Mucosa of stomach (tissue), 1 donor: ENCODE results near the gene PPP1R3G.

Experiments
- H3K27me3 ChIP-seq: one replicate; pipeline ENCODE4 v1.7.0; 2013; ENCODE audit warnings: mild to moderate bottlenecking, low read length; ENCODE audit not compliant: control insufficient read depth, insufficient read depth
- H3K36me3 ChIP-seq: one replicate; pipeline ENCODE4 v1.7.0; 2013; ENCODE audit warnings: low read length; ENCODE audit not compliant: control insufficient read depth, insufficient read depth
- H3K4me1 ChIP-seq: one replicate; pipeline ENCODE4 v1.7.0; 2013; ENCODE audit warnings: mild to moderate bottlenecking, low read length; ENCODE audit not compliant: control insufficient read depth, insufficient read depth
- H3K4me3 ChIP-seq: one replicate; pipeline ENCODE4 v1.7.0; 2013; ENCODE audit warnings: low read length
- H3K9ac ChIP-seq: one replicate; pipeline ENCODE4 v1.7.0; 2013; ENCODE audit warnings: mild to moderate bottlenecking, low read length, moderate library complexity
- H3K9me3 ChIP-seq: one replicate; pipeline ENCODE4 v1.7.0; 2013; ENCODE audit warnings: mild to moderate bottlenecking, low read length, moderate library complexity; ENCODE audit not compliant: control insufficient read depth
- donor health status: Pancreatic carcinoma.

Gene PPP1R3G

GRCh38 chr6:5100806-5101205 is 15.7 kb downstream of the PPP1R3G start:
- H3K27me3 ChIP-seq = no peaks in the 10 kb centered on the region
- H3K4me1 ChIP-seq = no peaks in the 10 kb centered on the region
- H3K36me3 ChIP-seq = no peaks in the 10 kb centered on the region
- no peak overlapping the region for H3K4me3 ChIP-seq
- no peak overlapping the region for H3K9ac ChIP-seq
- no peaks in the 10 kb centered on the region for H3K9me3 ChIP-seq

DNA sequence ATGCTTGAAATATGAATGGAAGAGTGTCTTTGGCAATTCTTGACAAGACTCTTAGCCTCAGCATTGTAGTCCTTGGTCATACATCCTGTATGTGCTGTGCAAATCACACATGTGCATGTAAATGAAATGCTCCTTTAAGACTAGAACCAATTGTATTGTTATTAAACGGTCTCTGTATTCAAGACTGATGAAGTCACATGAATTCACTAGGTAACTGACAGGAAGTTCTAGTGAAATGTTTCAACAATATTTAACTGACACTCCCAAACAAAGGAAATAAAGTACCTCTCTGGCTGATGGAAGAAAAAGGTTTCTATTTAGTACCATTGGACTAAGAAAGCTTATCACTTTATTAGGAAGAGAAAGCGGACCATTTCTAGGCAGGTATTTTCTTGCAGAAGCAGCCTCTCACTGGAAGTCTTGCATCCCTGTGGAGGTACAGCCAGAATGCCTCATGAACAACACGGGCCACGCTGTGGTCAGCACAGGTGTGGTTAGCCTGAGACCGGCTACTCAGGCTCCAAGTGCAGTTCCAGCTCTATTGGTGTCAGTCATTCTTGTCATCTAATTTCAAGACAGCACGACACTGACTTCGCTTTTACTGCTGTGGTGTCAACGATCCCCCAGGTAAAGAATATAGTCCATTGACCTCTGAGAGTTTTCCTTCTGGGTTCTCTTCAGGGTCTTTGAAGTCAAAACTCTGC is 17.3 kb downstream of the PPP1R3G start:
- H3K27me3 ChIP-seq = no peaks in the 10 kb centered on the region
- no peak overlapping the region for H3K9ac ChIP-seq
- H3K4me1 ChIP-seq = no peaks in the 10 kb centered on the region
- H3K4me3 ChIP-seq = no peak overlapping the region
- no peaks in the 10 kb centered on the region for H3K36me3 ChIP-seq
- no peaks in the 10 kb centered on the region for H3K9me3 ChIP-seq

DNA sequence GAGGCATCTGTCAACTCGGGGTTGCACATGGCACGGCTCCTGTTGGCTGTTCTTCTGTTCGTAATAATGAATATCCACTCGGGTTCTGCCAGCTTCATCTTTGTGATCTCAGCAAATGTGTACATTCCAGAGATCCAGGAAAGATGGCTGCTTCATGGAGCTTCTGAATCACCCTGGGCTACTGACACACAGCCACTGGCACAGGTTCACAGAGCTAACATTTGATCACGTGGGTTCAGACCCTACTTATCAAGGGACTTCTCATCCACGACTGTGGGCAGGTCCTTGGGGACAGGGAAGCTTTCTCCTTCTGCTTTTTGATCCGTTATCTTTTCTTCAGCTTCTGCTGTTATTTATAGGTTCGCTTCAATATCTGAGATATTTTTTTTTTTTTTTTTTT is 18.1 kb downstream of the PPP1R3G start:
- no peaks in the 10 kb centered on the region for H3K27me3 ChIP-seq
- H3K36me3 ChIP-seq = no peaks in the 10 kb centered on the region
- no peaks in the 10 kb centered on the region for H3K4me1 ChIP-seq
- no peaks in the 10 kb centered on the region for H3K9me3 ChIP-seq
- H3K4me3 ChIP-seq = no peak overlapping the region
- no peak overlapping the region for H3K9ac ChIP-seq

DNA sequence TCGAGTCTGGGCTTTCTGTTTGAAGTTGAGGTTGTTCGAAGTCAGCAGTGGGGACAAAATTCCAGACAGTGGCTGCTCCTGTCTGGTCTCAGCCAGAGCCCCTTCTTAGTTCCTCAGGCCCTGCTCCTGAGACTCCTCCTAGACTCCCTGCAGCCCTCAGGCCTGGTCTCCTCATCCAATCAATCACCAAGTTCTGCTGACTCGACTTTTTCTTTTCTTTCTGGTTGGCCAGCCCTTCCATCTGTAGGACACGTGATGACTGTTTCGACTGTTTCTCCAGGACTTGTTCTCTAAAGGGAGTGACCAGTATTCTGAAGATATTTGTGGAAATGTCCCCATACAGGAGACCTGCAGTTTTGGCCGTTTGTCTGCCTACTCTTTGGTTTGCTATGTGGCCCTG is 19.5 kb downstream of the PPP1R3G start:
- no peak overlapping the region for H3K9ac ChIP-seq
- H3K36me3 ChIP-seq = no peaks in the 10 kb centered on the region
- no peaks in the 10 kb centered on the region for H3K4me1 ChIP-seq
- H3K27me3 ChIP-seq = no peaks in the 10 kb centered on the region
- no peaks in the 10 kb centered on the region for H3K9me3 ChIP-seq
- H3K4me3 ChIP-seq = no peak overlapping the region

DNA sequence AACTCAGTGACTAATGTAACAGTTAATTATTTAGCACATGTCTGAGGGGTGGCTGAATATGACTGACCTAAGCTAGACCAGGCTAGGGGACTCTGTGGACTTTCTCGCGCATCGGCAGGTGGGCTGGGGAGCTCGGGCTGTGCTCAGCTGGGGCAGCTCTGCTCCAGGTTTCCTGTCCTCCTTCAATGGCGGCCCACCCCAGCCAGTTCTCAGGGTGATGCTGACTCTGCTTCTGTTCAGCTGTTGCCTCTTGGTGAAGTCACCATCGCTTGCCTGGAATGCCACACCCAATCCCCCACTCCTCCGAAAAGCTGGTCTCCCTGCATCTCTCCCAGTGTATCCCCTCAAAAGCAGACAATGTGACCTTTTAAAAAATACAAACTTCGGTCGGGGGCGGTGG is 20.0 kb downstream of the PPP1R3G start:
- Histone ChIP-seq H3K9me3 (no peaks in the 10 kb centered on the region), H3K36me3 (no peaks in the 10 kb centered on the region), H3K4me1 (no peaks in the 10 kb centered on the region), H3K27me3 (no peaks in the 10 kb centered on the region), H3K9ac (no peak overlapping the region), H3K4me3 (no peak overlapping the region)

- Histone ChIP-seq H3K4me3 (no peak overlapping the region), H3K36me3 (no peaks in the 10 kb centered on the region), H3K9ac (no peak overlapping the region), H3K4me1 (no peaks in the 10 kb centered on the region), H3K9me3 (no peaks in the 10 kb centered on the region), H3K27me3 (no peaks in the 10 kb centered on the region)
Measured at GRCh38 chr6:5107341-5107740, 22.2 kb downstream of the PPP1R3G start.

DNA sequence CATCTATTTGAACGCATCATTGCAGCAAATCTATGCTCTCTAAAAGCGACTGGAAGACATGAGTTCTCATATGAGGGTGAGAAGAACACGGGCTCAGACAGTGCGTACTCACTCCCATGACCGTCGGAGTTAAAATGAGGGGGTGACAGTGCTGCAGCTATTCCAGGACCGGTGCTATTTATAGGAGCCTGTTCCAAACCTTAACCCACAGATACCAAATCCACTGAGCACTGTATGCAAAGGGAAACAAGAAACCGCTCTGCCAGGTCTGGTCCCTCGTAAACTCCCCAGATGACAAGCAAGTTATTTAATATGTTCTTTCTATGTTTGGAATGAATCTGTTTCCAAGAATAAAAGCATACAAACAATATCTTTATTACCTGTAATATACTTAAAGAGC is 22.9 kb downstream of the PPP1R3G start:
- Histone ChIP-seq H3K4me1 (no peaks in the 10 kb centered on the region), H3K9me3 (no peaks in the 10 kb centered on the region), H3K4me3 (no peak overlapping the region), H3K27me3 (no peaks in the 10 kb centered on the region), H3K9ac (no peak overlapping the region), H3K36me3 (no peaks in the 10 kb centered on the region)

DNA sequence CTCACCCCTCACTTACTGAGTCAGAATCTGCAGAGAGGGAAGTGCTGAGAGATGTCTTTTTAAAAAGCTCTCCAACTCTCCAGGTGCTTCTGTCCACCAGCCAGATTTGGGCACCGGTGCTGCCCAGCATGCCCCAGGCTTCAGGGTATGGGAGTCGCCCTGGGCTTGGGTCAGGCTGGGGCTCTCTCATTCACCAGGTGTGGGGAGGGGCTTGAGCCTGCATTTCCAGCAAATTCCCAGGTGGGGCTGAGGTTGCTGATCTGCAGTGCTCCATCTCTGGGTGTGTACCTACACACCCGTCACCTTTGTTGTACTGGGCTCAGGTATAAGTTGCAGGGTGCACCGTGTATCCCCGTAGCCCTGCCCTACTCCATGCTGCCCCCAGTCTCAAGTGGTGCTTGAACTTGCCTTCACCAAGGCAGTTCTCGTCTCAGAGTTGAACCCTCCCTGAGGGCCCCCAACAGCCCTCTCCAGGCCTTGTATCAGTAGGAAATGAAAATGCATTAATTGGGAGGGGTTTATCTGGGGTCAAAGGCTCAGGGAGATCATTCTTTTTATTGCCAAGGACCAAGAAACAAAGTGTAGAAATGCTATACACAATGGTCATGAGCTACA is 23.5 kb downstream of the PPP1R3G start:
- Histone ChIP-seq H3K9ac (no peak overlapping the region), H3K9me3 (no peaks in the 10 kb centered on the region), H3K27me3 (no peaks in the 10 kb centered on the region), H3K4me3 (no peak overlapping the region), H3K4me1 (no peaks in the 10 kb centered on the region), H3K36me3 (no peaks in the 10 kb centered on the region)

DNA sequence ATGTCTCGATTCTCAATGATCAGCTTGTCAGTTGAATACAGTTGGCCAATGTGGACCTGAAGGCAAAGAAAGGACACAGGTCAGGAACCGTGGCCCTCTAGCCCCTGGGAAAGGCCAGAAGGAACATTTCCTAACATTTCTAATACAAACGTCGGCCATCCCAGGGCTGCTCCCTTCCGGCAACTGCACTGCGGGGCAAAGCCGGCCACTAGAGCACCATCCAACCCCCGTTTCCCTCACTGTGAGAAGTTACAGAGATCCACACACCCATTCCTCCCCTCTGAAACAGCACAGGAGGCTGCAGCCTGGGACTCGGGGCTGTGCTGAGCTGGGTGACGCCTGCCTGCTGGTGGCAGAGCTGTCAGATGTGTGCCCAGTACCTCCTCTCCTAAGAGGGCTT is 24.3 kb downstream of the PPP1R3G start:
- H3K36me3 ChIP-seq = no peaks in the 10 kb centered on the region
- no peaks in the 10 kb centered on the region for H3K4me1 ChIP-seq
- no peaks in the 10 kb centered on the region for H3K9me3 ChIP-seq
- H3K9ac ChIP-seq = no peak overlapping the region
- no peaks in the 10 kb centered on the region for H3K27me3 ChIP-seq
- H3K4me3 ChIP-seq = no peak overlapping the region

DNA sequence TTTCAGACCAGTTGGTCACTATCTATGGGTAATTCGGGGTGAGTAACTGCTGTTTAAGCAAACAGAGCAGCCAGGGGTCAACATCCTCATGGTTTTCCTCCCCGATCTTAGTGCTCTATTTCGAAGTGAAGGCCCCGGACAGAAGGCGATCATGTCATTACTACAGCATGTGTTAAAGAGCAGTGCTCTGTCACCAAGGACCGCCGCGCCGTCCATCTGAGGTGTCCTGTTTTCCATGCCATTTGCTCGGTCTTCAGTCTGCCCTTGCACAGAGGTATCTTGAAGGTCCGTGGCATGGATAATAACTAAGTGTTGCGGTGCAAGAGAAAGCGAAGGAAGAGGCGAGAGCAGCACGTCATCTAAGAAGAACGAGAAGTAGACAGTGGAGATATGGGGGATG is 25.1 kb downstream of the PPP1R3G start:
- H3K9me3 ChIP-seq = no peaks in the 10 kb centered on the region
- peaks cover 2% of the 10 kb centered on the region for H3K4me1 ChIP-seq
- H3K36me3 ChIP-seq = no peaks in the 10 kb centered on the region
- H3K9ac ChIP-seq = no peak overlapping the region
- H3K27me3 ChIP-seq = no peaks in the 10 kb centered on the region
- H3K4me3 ChIP-seq = no peak overlapping the region

GRCh38 chr6:5111626-5112025 is 26.5 kb downstream of the PPP1R3G start:
- H3K27me3 ChIP-seq = no peaks in the 10 kb centered on the region
- no peaks in the 10 kb centered on the region for H3K9me3 ChIP-seq
- no peak overlapping the region for H3K4me3 ChIP-seq
- H3K9ac ChIP-seq = no peak overlapping the region
- H3K36me3 ChIP-seq = no peaks in the 10 kb centered on the region
- H3K4me1 ChIP-seq = peaks cover 6% of the 10 kb centered on the region

- H3K9ac ChIP-seq = no peak overlapping the region
- no peak overlapping the region for H3K4me3 ChIP-seq
- no peaks in the 10 kb centered on the region for H3K36me3 ChIP-seq
- peaks cover 6% of the 10 kb centered on the region for H3K4me1 ChIP-seq
- no peaks in the 10 kb centered on the region for H3K27me3 ChIP-seq
- no peaks in the 10 kb centered on the region for H3K9me3 ChIP-seq
Measured at GRCh38 chr6:5112066-5112799, 27.1 kb downstream of the PPP1R3G start.
